H1 (cell line): ENCODE data around the gene CRHR1. TPM values are rescaled to one million over a fixed set of nuclear protein-coding genes. Genes with fewer than 3 reads are reported as not detected.

Experiments
- ASH2L ChIP-seq: fragments of 200-600, 300-600 bp; sonication (generic); IDR thresholded peaks from one replicate; pipeline ENCODE4 v1.7.1; 2017; ENCODE audit warnings: low read length
- CREB1 ChIP-seq: IDR thresholded peaks from 2 replicates; pipeline ENCODE4 v1.6.1; 2012; ENCODE audit warnings: inconsistent platforms
- E2F6 ChIP-seq: IDR thresholded peaks from 2 replicates; pipeline ENCODE4 v1.6.1; 2012; ENCODE audit warnings: inconsistent platforms
- JUND ChIP-seq: IDR thresholded peaks from 2 replicates; pipeline ENCODE4 v1.6.1; 2011; ENCODE audit warnings: mild to moderate bottlenecking, improper control_type of control experiment, low read length
- MAX ChIP-seq: IDR thresholded peaks from 2 replicates; pipeline ENCODE4 v1.6.1; 2012; ENCODE audit warnings: inconsistent platforms
- POLR2AphosphoS5 ChIP-seq: IDR thresholded peaks from 2 replicates; pipeline ENCODE4 v1.6.1; 2011; ENCODE audit warnings: low read depth, low read length
- POU5F1 ChIP-seq: IDR thresholded peaks from 2 replicates; pipeline ENCODE4 v1.6.1; 2011; ENCODE audit warnings: low read depth, mild to moderate bottlenecking, low read length, moderate library complexity
- RAD21 ChIP-seq, 2 experiments: IDR thresholded peaks in 1 of 2; conservative IDR thresholded peaks in 1 of 2; 2 replicates each; pipeline ENCODE4 v1.6.1; 2011; ENCODE audit warnings: low read depth in 2 of 2, low read length in 2 of 2, improper control_type of control experiment in 1 of 2, inconsistent platforms in 1 of 2, mild to moderate bottlenecking in 1 of 2, moderate library complexity in 1 of 2
- SAP30 ChIP-seq: fragments of 300-600 bp; sonication (generic); IDR thresholded peaks from 2 replicates; pipeline ENCODE4 v1.7.1; 2012; ENCODE audit warnings: low read length, moderate library complexity, mild to moderate bottlenecking, inconsistent platforms; ENCODE audit not compliant: insufficient read depth, insufficient replicate concordance
- SIN3A ChIP-seq, 2 experiments: IDR thresholded peaks in 1 of 2; conservative IDR thresholded peaks in 1 of 2; 2 replicates each; pipeline ENCODE4 v1.6.1; 2011 to 2012; ENCODE audit warnings: low read length in 2 of 2, improper control_type of control experiment in 1 of 2, low read depth in 1 of 2, mild to moderate bottlenecking in 1 of 2
- SUZ12 ChIP-seq: fragments of 200-600 bp; sonication (generic); IDR thresholded peaks from 2 replicates; pipeline ENCODE4 v1.6.1; 2012; ENCODE audit warnings: mild to moderate bottlenecking, inconsistent platforms, low read length, moderate library complexity, mixed read lengths
- TAF7 ChIP-seq: optimal IDR thresholded peaks from 2 replicates; pipeline ENCODE3; 2011; ENCODE audit warnings: low read depth, mild to moderate bottlenecking, inconsistent platforms, low read length, moderate library complexity, borderline replicate concordance
- TCF12 ChIP-seq: IDR thresholded peaks from 2 replicates; pipeline ENCODE4 v1.6.1; 2011; ENCODE audit warnings: low read depth, mild to moderate bottlenecking, low read length
- TEAD4 ChIP-seq: IDR thresholded peaks from 2 replicates; pipeline ENCODE4 v1.6.1; 2012; ENCODE audit warnings: low read depth, low read length, inconsistent platforms, mixed read lengths
- YY1 ChIP-seq: IDR thresholded peaks from 2 replicates; pipeline ENCODE4 v1.6.1; 2011; ENCODE audit warnings: low read depth, mild to moderate bottlenecking, low read length
- polyA plus RNA-seq, 7 experiments: library from polyadenylated mRNA; depleted of rRNA in 3 of 7; stranded (reverse) in 5 of 7; unstranded in 2 of 7; fragments of >200 nt in 5 of 7; fragments of 200-250 nt in 2 of 7; gene quantifications; 1 replicate in 5 of 7; 2 replicates in 1 of 7; 4 replicates in 1 of 7; pipeline versions ENCODE4 v1.2.1 to v1.2.3, GENCODE V29; 2011 to 2013; ENCODE audit warnings: missing spikeins in 2 of 7, mixed read lengths in 2 of 7
- total RNA-seq: library from RNA; stranded (reverse); fragmentation: NEBNext Ultra II Directional; extraction: Animal tissue kit (Norgen Biotek cat#: 25700); gene quantifications from 2 replicates; pipeline ENCODE4 v1.2.1, GENCODE V29; 2021
- TF ChIP-seq, protein P1 (sequence below): IDR thresholded peaks from 2 replicates; pipeline ENCODE4 v1.6.1; 2011; ENCODE audit warnings: low read length, improper control_type of control experiment

The CRHR1 gene
- total and polyA plus RNA-seq, 2 of the 8 experiments (the other 6 are each of a cell fraction or from before 2014, with no cell fraction given): 0.56 to 1.7 TPM

GRCh38 chr17:45759761-45760160 lies 24.4 kb upstream of the CRHR1 start (continued):
- peak; percentile 97 for TF ChIP-seq MAX
- TF ChIP-seq ASH2L: no peak
- no peak for TF ChIP-seq SUZ12
- TF ChIP-seq JUND: no peak
- TF ChIP-seq TEAD4: no peak
- TF ChIP-seq RAD21 (IDR thresholded peaks at IDR 0.05 in 1 of 2, conservative IDR thresholded peaks at IDR 0.05 in 1 of 2; ENCODE audit: low read depth in 2 of 2, low read length in 2 of 2): no peak
- no peak for TF ChIP-seq CREB1
- TF ChIP-seq POLR2AphosphoS5: no peak
- TF ChIP-seq SIN3A (conservative IDR thresholded peaks at IDR 0.05 in 1 of 2, IDR thresholded peaks at IDR 0.05 in 1 of 2; ENCODE audit: low read depth in 1 of 2, low read length in 2 of 2): no peak
- TF ChIP-seq SAP30: no peak
- TF ChIP-seq E2F6: peak; percentile 91
- peak; percentile 85 for TF ChIP-seq YY1
- TF ChIP-seq, protein P1, sequence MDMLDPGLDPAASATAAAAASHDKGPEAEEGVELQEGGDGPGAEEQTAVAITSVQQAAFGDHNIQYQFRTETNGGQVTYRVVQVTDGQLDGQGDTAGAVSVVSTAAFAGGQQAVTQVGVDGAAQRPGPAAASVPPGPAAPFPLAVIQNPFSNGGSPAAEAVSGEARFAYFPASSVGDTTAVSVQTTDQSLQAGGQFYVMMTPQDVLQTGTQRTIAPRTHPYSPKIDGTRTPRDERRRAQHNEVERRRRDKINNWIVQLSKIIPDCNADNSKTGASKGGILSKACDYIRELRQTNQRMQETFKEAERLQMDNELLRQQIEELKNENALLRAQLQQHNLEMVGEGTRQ: peak; percentile 58; the same call in 1 of the 2 replicates
- no peak for TF ChIP-seq POU5F1
- no peak for TF ChIP-seq TAF7
- TF ChIP-seq TCF12: no peak
